Panc1 (cell line): ENCODE data around the gene GDF15.

Source experiments
- CTCF ChIP-seq: fragments of 450-650 bp; IDR thresholded peaks from 2 replicates; pipeline ENCODE4 v1.5.1; 2017; ENCODE audit warnings: mild to moderate bottlenecking
- SIN3A ChIP-seq: IDR thresholded peaks from 2 replicates; pipeline ENCODE4 v1.6.1; 2012; ENCODE audit warnings: low read depth, mild to moderate bottlenecking, low read length, moderate library complexity, borderline replicate concordance; ENCODE audit not compliant: insufficient read depth

- TF ChIP-seq CTCF, result no peak
- TF ChIP-seq SIN3A, result no peak
These were observed 3.2 kb downstream of the GDF15 start for GRCh38 chr19:18388960-18389725.
